NCI-H1930 (cell line): ENCODE measurements around the gene SYCN.
"Not testable (repeated sequence)": the region's sequence is repeated elsewhere in the genome, so short reads cannot be mapped to it uniquely, and the experiment has no call there.

ENCODE experiments used
- DNase-seq, 2 experiments: peaks; one replicate each; lab custom pipeline; 2025; lab: John Stamatoyannopoulos, UW

Gene SYCN

DNA sequence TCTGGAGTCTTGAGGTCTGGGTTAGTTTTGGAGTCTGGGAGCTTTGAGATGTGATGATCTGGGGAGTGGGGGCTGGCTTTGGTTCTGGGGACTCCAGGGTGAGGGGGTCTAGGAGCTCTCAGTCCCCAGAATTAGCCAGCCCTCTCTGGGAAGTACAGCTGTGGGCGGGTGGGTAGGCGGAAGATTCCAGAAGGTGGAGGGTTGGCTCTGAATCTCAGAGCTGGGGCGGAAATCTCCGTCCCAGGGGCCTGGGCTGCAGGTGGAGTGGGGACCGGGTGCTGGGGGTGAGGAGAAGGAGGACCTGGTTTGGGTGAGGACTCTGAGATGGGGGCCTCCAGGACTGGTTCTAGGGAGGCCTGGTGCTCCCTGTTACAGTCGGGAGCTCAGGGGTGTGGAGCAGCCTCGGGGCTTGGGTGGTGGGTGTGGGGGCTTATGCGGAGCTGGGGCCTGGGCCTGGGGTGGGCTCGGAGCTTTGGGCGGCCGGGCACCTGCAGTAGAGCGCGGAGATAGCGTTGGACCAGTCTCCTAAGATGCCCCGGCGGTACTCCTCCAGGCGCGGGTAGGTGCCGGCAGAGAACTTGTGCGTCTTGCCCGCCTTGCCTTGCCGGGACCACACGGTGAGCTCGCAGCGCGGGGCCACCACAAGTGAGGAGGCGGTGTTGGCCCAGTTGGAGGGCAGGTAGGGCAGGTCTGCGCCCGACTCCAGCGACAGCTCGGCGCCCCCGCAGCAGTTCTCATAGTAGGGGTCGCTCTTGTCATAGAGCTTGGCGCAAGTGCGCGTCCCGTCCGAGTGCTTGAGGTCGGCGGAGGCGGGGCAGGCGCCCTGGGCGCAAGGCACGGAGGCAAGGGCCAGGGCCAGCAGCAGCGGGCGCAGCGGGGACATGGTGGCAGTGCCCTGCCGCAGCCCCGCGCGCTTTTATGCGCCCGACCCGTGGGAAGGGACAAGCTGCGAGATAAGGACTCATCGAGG, at the start of gene SYCN:
SYCN (minus strand) TSS at position 892 of the 970 bp plus-strand sequence; CDS start at position 883, 9 bp downstream.
- DNase-seq, result no peak

DNA sequence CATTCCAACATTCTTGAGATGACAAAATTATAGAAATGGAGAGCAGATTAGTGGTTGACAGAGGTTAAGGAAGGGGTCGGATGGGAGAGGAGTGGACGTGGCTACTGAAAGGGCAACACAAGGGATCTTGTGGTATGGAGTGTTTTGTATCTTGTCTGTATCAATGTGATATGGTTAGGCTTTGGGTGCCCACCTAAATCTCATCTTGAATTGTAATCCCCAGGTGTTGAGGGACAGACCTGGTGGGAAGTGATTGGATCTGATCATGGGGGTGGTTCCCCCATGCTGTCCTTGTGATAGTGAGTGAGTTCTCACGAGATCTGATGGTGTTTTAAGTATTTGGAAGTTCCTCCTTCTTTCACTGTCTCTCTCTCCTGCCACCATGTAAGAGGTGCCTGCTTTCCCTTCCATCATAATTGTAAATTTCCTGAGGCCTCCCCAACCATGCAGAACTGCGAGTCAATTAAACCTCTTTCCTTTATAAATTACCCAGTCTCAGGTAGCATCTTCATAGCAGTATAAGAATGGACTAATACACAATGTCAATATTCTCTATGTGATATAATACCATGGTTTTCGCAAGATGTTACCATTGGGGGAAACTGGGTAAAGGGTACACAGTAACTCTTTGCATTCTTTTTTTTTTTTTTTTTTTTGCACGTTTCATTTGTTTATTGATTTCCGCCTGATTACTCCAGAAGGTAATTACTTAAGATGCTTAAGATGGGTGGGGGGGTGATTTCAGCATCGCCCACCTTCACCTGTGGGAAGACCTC, 49.5 kb upstream of the SYCN start:
- DNase-seq, result no peak

DNA sequence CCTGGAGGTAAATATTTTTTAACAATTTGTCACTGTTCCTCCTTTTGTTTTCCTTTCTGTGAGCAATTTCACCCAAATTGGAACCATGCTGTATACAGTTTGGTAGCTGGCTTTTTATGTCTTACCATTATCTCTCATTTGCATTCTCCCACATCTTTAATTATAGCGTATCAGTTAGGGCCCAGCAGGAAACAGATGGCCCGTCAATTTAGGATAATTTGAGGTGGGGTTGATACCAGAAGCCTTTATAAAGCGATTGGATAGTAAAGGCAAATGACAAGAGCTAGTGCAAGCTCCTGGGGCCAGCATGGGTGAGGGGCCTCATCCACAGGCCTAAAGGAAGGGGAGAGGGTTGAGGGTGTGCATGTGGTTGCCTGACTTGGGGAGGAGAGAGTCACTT, 48.4 kb upstream of the SYCN start:
- DNase-seq, result no peak

DNA sequence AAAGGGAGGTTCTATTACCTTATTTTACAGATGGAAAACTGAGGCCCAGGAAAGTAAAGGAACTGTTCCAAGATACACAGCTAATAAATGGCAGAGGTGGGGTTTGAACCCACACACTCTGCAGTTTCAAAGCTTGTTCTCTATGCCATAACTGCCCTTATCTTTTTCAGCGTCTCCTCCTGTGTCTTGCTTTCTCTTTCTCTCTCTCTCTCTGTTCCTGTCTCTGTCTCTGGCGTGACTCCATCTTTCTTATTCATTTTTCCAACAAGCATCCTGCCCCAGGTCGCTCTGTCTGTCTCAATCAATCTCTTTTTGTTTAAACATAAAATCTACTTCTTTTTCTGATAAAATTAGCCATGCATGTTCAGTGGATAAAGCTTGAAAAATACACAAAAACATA, 47.8 kb upstream of the SYCN start:
- no peak for DNase-seq

GRCh38 chr19:39251081-39251480, 47.0 kb upstream of the SYCN start:
- DNase-seq, result no peak

GRCh38 chr19:39248806-39249205, 44.7 kb upstream of the SYCN start, which contains the start of gene IFNL4:
IFNL4 (minus strand) TSS chr19:39248856.
- no peak for DNase-seq

DNA sequence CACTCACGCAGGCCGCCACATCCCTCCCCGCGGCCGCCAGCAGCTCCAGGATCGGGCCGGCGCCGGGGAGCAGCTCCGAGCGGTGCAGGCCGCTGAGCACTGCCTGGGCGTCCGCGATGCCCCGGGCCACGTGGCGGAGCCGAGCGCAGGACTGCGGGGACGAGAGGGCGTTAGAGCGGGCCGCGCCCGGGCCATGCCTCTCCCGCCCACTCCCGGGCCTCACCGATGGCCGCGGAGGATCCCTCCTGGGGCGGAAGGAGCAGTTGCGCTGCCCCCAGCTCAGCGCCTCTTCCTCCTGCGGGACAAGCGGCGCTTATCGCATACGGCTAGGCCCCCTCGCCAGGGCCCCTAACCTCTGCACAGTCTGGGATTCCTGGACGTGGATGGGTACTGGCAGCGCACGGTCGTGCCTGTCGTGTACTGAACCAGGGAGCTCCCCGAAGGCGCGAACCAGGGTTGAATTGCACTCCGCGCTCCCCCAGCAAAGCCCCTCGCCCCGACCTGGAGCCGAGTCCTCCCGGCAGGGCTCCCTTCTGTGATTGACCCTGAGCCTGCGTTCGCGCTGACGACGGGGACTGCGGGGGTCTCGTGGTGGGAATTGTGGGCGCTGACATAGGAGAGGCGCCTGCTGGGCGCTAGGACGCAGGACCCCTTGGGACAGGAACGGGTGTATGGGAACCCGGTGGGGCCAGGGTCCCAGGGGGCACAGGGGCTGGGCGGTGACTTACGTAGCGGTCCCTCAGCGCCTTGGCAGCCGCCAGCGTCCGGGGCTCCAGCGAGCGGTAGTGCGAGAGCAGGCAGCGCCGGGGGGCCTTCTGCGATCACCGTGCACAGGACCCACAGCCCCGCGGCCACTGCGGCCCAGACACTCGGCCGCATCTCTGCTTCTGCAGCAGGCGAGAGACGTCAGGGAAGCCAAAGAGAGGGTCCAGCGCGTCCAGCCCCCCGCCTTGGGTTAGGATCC, 43.9 kb upstream of the SYCN start:
- DNase-seq, result no peak

DNA sequence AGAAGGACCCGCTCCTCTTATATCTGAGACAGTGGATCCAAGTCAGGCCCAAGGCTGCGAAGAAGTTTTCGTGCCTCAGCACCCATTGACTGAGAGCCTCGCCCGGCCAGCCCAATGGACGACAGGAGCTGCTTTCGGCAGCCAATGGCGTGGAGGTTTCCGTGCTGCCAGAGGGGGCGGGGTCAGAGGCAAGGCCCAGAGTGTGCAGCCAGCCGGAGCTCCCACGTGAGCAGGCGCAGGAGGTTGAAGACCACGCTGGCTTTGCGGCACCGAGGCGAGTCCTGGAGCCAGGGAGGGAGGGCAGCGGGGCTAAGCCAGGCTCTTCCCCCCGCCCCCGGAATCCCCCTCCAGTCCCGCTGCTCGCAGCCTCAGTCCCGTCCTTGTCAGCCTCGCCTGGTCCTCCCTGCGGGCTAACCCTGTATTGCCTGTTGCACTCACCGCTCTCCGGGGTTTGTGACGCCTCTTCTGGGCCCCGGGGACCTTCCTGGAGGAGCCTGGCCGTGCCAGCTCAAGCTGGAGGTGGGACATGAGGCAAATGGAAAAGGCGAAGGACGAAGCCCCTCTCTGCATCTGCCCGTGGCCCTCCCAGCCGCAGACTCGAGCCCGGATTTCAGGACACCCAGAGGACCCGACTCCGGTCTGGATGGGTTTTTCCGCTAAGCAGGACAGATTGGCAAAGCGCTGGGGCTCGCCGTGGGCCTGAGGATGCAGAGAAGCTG, 43.0 kb upstream of the SYCN start:
- DNase-seq, result peak; percentile 29 to 41

GRCh38 chr19:39245166-39245565, 41.1 kb upstream of the SYCN start:
- not testable (repeated sequence) for DNase-seq

- not testable (repeated sequence) for DNase-seq
These were observed 40.5 kb upstream of the SYCN start, which contains the start of gene IFNL3 for GRCh38 chr19:39244410-39245100. IFNL3 (minus strand) TSS chr19:39245006; CDS start chr19:39244967, 39 bp downstream.

GRCh38 chr19:39243741-39244140, 39.7 kb upstream of the SYCN start:
- DNase-seq, result not testable (repeated sequence)

- DNase-seq, result no peak
These were observed 36.4 kb upstream of the SYCN start for GRCh38 chr19:39240421-39240820.

DNA sequence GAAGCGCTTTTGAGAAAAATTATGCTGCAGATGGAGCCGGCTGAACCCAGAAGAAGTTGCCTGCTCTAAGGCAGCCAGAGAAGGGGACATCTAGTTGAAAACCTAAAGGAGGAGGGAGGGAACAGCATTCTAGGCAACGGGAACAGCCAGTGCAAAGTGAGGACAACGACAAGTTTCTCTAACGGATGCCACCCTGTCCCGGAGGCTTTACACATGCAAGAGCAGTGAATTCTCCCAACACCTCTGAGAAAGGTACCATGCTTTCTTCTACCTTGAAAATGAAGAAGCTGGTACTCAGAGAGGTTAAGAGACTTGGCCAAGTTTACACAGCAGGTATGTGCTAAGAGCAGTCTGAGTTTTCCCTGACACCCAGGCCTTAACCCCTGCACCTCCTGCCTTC, 34.9 kb upstream of the SYCN start:
- no peak for DNase-seq

GRCh38 chr19:39238209-39238608, 34.1 kb upstream of the SYCN start:
- DNase-seq, result no peak

DNA sequence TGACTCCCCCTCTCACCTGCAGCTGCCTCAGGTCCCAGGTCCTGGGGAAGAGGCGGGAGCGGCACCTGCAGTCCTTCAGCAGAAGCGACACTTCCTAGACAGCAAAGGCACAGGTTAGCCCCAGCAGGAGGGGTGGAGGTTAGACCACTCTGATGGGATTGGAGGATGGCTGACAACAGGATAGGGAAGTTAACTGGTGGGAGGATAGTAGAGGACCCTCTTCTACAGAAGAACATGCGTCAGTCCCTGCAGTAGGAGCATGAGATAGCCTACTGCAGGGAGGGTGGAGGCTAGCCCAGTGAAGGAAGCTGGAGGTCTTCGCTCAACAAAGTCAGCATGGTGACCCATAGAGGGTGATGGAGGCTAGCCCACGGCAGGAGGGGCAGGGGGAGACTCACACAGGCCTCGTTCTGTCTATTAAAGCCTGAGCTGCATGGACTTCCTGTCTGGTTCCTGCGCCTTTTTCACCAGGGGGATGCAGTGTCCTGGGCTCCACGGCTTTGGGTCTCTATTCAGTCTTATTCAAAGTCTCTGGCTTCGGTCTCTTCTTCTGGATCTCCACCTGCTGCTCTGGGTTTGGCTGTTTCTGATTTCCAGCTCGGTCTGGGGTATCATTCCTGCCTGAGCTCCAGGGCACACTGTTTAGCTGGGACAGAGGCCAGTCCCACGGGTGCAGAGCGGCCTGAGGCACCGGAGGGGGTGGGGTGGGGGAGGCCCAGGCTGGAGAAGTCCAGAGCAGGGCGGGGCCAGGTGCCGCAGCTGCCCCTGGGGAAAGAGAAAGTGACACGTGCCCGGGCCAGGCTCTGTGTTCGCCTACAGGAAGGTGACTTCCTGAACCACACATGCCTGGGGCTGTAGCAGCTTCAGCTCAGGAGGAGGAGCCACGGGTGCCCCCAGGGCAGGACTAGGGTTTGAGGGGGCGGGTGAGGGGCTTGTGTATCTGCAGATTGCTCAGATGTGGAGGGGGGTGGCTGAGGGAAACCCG, 33.4 kb upstream of the SYCN start:
- no peak for DNase-seq

- no peak for DNase-seq
These were observed 32.5 kb upstream of the SYCN start for GRCh38 chr19:39236527-39236926.

GRCh38 chr19:39232708-39233107, 28.6 kb upstream of the SYCN start:
- DNase-seq, result no peak

- DNase-seq, result no peak
These were observed 26.2 kb upstream of the SYCN start for GRCh38 chr19:39230096-39230764.
